ENCODE data around the gene USP36.

DNA sequence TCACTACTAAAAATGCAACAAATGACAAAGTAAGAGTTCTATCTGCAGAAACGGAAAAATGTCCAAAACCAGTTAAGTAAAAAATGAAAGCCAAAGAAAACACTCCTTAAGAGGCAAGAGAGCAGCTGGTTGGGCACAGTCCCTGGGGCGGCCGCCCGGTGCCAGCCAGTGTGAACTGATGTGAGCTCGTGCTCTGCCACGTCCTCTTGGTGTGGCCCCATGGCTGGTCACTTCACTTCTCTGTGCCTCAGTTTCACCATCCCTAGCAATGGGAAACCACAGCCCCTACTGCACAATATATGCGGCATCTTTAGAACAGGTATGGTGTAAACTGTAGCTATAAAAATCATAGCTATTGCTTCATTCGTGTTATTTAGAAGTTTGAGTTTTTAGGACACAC lies 21.2 kb downstream of the USP36 start:
- TF ChIP-seq, protein P1, sequence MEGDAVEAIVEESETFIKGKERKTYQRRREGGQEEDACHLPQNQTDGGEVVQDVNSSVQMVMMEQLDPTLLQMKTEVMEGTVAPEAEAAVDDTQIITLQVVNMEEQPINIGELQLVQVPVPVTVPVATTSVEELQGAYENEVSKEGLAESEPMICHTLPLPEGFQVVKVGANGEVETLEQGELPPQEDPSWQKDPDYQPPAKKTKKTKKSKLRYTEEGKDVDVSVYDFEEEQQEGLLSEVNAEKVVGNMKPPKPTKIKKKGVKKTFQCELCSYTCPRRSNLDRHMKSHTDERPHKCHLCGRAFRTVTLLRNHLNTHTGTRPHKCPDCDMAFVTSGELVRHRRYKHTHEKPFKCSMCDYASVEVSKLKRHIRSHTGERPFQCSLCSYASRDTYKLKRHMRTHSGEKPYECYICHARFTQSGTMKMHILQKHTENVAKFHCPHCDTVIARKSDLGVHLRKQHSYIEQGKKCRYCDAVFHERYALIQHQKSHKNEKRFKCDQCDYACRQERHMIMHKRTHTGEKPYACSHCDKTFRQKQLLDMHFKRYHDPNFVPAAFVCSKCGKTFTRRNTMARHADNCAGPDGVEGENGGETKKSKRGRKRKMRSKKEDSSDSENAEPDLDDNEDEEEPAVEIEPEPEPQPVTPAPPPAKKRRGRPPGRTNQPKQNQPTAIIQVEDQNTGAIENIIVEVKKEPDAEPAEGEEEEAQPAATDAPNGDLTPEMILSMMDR (IDR thresholded peaks at IDR 0.05; ENCODE audit: insufficient read depth, low read length, poor library complexity, severe bottlenecking) = no peak
- no peak for TF ChIP-seq EZH2phosphoT487 (conservative IDR thresholded peaks at IDR 0.05; ENCODE audit: low read length)

Data from SU-DHL-6 (cell line).